ENCODE data around the gene PSMD8. TPM values are rescaled to one million over a fixed set of nuclear protein-coding genes. Genes with fewer than 3 reads are reported as not detected.
"Not testable (repeated sequence)": the region's sequence is repeated elsewhere in the genome, so short reads cannot be mapped to it uniquely, and the experiment has no call there.

Gene PSMD8
- total and polyA plus RNA-seq, 12 donors: 113 to 513 (median 302) TPM

GRCh38 chr19:38362076-38362945 is 12.1 kb upstream of the PSMD8 start:
- intact Hi-C loops (cut with DNase I): no loop called here
- WGBS, 2 donors: 2 to 3% methylated on average over 68 of the region's 68 CpGs
- Histone ChIP-seq H3K9me3 (no peaks in the 10 kb centered on the region), H3K27me3 (peaks cover 0 to 44% (median 15%) of the 10 kb centered on the region in 7 donors), H3K4me1 (peaks cover 0 to 20% (median 13%) of the 10 kb centered on the region in 9 donors), H3K27ac (peak overlapping the region in 8 of 10 donors; percentile 36 to 78 (median 64)), H3K4me3 (peak overlapping the region; percentile 44 to 94 (median 73)), H3K36me3 (no peaks in the 10 kb centered on the region)
- peak; percentile 79 to 90 (median 82) for ATAC-seq
- TF ChIP-seq CTCF (IDR thresholded peaks at IDR 0.05): no peak
- peak; percentile 82 to 86 for DNase-seq

- H3K9me3 ChIP-seq; intact Hi-C loops (cut with DNase I); H3K36me3 ChIP-seq; DNase-seq; ATAC-seq: not testable (repeated sequence)
- H3K27me3 ChIP-seq: peaks cover 0 to 36% (median 12%) of the 10 kb centered on the region in 7 donors
- WGBS, 2 donors: 81 to 88% methylated on average over 14 of the region's 16 CpGs
- H3K4me3 ChIP-seq: peak overlapping the region in 9 of 10 donors; percentile 63 to 94 (median 73)
- H3K4me1 ChIP-seq: peaks cover 0 to 20% (median 13%) of the 10 kb centered on the region in 9 donors
- peak overlapping the region in 1 of 10 donors; percentile 78 for H3K27ac ChIP-seq
Measured at GRCh38 chr19:38362946-38363688, 11.3 kb upstream of the PSMD8 start.

GRCh38 chr19:38367041-38367440 is 7.3 kb upstream of the PSMD8 start:
- Histone ChIP-seq H3K4me3 (no peak overlapping the region), H3K9me3 (no peaks in the 10 kb centered on the region), H3K4me1 (peaks cover 0 to 12% (median 6%) of the 10 kb centered on the region in 9 donors), H3K27me3 (peaks cover 0 to 2% (median 0%) of the 10 kb centered on the region in 7 donors), H3K36me3 (no peaks in the 10 kb centered on the region), H3K27ac (no peak overlapping the region)
- no peak for ATAC-seq
- WGBS, 2 donors: 82 to 86% methylated on average over 12 of the region's 12 CpGs
- intact Hi-C loops (cut with DNase I): no loop called here
- no peak for TF ChIP-seq CTCF (IDR thresholded peaks at IDR 0.05)
- no peak for DNase-seq

- TF ChIP-seq CTCF (IDR thresholded peaks at IDR 0.05): no peak
- WGBS, 2 donors: 84 to 85% methylated on average over 2 of the region's 2 CpGs
Measured at GRCh38 chr19:38369584-38369983, 4.8 kb upstream of the PSMD8 start.

More at GRCh38 chr19:38369584-38369983, 4.8 kb upstream of the PSMD8 start:
- Histone ChIP-seq H3K36me3 (no peaks in the 10 kb centered on the region), H3K4me3 (no peak overlapping the region), H3K9me3 (no peaks in the 10 kb centered on the region), H3K27me3 (peaks cover 0 to 2% (median 0%) of the 10 kb centered on the region in 7 donors), H3K27ac (no peak overlapping the region), H3K4me1 (peaks cover 0 to 5% (median 0%) of the 10 kb centered on the region in 9 donors)
- DNase-seq: no peak
- no peak for ATAC-seq
- intact Hi-C loops (cut with DNase I): no loop called here

All from heart right ventricle (tissue), 16 donors.